SK-N-MC (cell line): Measurements from ENCODE around the gene SRGAP3.

Experiments used
- EZH2 ChIP-seq: fragments of 200-600 bp; sonication (generic); IDR thresholded peaks from one replicate; pipeline ENCODE4 v1.6.1; 2017; ENCODE audit warnings: antibody characterized with exemption
- FOXP2 ChIP-seq: optimal IDR thresholded peaks from 2 replicates; pipeline ENCODE3; 2011; ENCODE audit warnings: mild to moderate bottlenecking, moderate library complexity; ENCODE audit not compliant: insufficient read depth; ENCODE audit errors: extremely low read length, control extremely low read depth
- POLR2AphosphoS5 ChIP-seq: IDR thresholded peaks from 2 replicates; pipeline ENCODE4 v1.6.1; 2012; ENCODE audit warnings: mild to moderate bottlenecking, low read depth, low read length, borderline replicate concordance

- no peak for TF ChIP-seq EZH2
- no peak for TF ChIP-seq POLR2AphosphoS5
- no peak for TF ChIP-seq FOXP2
These were observed 46.1 kb downstream of the SRGAP3 start for GRCh38 chr3:9203317-9203716.
